RPMI7951 (cell line): ENCODE results near the gene NOA1. TPM values are rescaled to one million over a fixed set of nuclear protein-coding genes. Genes with fewer than 3 reads are reported as not detected.

Experiments used
- DNase-seq: peaks from one replicate; pipeline ENCODE4 v3.0.0-alpha.2; 2012; ENCODE audit warnings: low read depth
- total RNA-seq: library from RNA; depleted of rRNA; stranded (reverse); fragments of >200 nt; shearing (Covaris generic); gene quantifications from 2 replicates; pipeline ENCODE4 v1.2.3, GENCODE V29; 2014; rRNA removed

The NOA1 gene
- total RNA-seq: 10.6 and 11.9 TPM in 2 replicates

DNA sequence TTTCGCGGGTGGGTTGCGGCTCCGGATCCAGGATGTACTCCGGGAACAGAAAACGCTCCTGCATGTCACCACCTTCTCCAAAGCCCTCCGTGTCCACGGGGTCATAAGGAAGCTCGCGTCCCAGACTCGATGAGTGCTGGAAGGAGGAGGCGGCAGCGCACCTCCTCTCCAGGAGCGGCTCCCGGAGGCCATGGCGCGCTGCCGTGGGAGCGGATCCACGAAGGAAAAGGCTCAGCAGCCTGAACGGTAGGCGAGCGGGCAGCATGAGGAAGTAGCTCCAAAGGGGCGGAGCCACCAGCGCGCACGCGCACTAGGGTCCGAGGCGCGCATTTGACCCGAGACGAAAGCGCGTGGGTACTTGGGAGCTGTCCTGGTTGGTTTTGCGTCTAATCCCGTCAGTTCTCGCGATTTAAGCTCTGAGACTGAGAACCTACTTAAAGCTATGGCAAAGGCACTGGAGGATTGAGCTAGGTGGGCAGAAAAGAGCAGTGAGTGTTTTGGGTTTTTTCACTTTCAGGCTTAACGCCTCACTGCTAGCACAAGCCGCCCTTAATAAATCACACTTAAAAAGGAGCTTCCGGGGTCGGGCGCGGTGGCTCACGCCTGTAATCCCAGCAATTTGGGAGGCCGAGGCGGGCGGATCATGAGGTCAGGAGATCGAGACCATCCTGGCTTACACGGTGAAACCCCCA is at the start of gene NOA1:
Gene NOA1 (minus strand): TSS at position 286 of the 692 bp plus-strand sequence. CDS start 21 bp downstream, at position 265.
- DNase-seq: peak; percentile 98

DNA sequence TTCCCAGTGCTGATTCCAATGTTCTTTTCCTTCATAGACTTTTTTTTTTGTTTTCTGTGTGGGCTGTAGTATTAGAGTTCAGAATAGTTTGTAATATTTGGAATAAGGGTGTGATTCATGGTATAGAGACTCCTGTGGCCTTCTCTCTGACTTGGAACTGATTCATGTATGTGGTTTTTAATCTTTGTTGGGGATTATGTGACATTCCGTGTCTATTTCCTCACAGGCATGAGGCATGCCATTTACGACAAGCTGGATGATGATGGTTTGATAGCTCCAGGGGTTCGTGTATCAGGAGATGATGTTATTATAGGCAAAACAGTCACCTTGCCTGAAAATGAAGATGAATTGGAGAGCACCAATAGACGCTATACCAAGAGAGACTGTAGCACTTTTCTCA is 45.7 kb upstream of the NOA1 start:
- DNase-seq: peak; percentile 92

DNA sequence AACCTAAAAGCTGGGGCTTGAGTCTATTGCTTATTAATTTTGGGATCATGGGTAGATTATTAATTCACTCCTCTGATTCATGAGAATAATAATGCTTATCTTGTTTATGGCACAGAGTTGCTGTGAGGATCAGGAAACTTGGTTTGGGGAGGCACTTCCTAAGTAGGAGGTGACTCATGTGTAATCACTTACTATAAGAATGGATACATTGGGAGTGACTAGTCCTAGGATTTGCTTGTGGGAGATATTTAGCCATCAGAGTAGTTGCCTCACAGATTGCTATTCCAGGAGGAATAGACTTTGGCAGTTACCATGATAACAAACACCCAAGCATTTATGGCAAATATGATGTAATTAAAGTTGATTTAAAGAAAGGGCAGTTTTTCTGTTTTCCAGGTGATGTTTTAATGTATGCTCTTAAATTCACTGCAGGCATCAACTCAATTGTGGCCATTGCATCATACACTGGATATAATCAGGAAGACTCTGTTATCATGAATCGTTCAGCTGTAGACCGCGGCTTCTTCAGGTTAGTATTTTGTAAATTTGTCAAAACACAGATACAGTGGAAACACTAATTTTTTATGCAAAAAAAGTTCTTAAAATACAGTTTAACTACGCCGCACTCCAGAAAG is 43.2 kb upstream of the NOA1 start:
- peak; percentile 67 for DNase-seq

DNA sequence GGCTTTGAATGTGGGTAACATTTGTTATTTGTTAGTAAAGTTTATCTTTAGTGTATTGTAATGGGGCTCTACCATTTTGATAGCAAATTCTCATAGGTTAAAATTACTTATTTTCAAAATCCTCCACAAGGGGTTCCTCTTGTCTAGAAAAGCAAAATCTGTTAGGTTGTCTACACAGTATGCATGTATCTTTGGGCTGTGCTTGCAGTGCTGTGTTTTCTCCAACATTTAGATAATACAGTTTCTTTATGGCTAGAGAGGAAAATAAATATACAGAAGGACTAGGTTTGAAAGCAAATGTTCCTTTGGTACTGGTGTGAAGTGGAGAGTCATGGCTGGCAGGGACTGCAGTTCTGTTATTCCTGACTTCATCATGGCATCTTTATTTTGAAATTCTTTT is 41.6 kb upstream of the NOA1 start:
- DNase-seq: peak; percentile 11

DNA sequence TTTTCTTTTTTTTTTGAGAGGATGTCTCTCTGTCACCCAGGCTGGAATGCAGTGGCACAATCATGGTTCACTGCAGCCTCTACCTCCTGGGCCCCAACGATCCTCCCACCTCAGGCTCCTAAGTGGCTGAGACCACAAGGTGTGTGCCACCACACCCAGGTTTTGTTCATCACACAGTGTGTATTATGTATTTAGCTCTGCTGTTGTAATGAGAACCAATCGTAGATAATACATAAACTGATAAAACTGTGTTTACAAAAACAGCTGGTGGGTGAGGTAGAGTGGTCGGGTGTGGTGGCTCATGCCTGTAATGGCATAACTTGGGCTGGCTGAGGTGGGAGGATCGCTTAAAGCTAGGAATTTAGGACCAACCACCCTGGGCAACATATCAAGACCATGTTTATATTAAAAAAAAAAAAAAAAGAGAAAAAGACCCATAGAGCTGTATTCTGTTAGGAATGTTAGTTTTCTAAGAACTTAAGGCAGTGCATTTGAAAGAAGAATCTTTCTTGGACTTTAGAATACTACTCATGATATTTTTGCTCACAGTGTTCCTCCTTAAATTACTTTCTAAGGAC is 36.2 kb upstream of the NOA1 start:
- no peak for DNase-seq

DNA sequence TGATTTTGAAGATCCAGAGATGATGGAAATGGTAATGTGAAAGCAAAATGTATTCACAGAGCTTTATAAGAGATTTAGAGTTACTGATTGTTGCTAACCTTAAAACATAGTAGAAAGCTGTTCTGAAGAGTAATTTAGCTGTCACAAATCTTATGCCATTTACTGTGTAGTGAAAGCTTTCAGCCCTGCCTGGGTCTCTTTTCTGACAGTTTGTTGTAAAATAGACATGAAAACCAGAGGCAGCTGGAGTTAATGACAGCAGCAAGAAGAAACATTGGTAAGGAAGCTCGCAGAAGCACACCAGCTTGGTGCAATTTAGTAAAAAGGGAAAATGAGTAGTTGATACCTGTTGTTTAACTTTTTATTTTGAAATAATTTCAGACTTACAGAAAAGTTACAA is 22.3 kb upstream of the NOA1 start:
- DNase-seq: no peak

DNA sequence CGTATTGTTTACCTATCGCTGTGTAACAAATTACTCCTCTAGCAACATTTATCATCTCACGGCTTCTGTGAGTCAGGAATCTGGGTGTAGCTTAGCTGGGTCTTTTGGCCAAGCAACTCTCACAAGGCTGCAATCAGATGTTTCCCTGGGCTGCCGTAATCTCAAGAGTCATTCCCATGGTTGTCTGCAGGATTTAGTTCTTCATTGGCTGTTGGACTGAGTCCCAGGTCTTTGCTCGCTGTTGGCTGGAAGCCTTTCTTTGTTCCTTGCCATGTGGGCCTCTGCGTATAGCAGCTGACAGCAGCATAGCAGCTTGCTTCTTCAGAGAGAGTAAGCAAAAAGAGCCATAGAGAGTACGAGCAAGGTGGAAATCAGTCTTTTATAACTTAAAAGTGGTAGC is 18.1 kb upstream of the NOA1 start:
- no peak for DNase-seq

DNA sequence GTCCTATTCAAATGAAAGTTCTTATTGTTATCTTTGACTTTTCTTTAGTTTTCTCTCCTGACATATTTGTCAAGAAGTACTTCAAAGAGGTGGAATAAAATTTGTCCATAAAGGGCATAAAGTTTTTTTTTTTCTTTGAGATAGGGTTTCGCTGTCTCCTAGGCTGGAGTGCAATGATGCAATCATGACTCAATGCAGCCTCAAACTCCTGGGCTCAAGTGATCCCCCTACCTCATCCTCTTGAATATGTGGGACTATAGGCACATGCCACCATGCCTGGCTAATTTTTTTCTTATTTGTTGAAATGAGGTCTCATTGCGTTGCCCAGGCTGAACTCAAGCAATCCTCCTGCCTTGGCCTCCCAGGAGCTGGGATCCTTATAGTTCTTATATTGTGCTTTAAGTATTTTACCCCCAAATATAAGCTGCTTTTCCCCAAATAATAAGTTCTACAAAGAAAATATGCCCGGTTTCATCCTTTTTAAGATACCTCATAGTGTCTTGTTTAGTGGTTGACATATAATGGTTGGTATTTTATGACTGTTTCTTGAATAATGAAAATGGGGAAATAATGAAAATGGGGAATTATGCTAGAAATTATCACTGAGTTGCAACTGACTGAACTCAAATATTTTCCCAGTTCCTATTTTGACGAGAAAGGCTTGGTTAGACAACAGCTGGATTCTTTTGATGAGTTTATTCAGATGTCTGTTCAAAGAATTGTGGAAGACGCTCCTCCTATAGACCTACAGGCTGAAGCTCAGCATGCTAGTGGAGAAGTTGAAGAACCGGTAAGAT is 12.9 kb upstream of the NOA1 start:
- DNase-seq: no peak

DNA sequence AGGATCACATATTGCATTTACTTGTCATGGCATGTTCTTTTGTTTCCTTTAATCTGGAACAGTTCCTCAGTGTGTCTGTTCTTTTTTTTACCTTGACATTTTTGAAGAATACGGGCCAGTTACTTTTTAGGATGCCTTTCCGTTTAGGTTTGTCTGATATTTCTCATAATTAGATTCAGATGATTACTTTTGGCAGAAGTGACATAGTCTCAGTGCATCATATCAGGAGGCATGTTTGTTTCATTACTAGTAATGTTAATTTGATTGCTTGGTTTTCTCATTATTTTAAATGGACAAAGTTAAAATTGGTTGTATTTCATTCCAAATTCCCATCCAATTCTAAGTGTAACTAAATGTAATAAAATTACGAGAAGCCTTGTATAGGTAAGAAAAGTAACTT is 9.5 kb upstream of the NOA1 start:
- no peak for DNase-seq

DNA sequence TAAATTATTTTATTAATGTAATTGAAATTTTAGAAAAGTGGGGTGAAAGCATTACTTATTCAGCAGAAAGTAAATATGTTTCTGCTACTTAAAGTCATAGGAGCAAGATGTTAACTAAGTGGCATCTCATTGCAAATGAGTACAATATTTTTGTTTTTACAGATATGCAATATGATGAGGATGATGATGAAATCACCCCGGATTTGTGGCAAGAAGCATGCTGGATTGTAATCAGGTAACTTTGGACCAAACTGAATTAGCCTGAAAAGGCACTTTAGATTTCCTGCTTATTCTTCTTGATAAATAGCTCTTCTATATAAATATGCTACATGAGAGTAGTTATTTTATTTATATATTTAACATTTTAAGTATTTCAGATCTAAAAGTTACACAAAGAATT is 8.8 kb upstream of the NOA1 start:
- no peak for DNase-seq

DNA sequence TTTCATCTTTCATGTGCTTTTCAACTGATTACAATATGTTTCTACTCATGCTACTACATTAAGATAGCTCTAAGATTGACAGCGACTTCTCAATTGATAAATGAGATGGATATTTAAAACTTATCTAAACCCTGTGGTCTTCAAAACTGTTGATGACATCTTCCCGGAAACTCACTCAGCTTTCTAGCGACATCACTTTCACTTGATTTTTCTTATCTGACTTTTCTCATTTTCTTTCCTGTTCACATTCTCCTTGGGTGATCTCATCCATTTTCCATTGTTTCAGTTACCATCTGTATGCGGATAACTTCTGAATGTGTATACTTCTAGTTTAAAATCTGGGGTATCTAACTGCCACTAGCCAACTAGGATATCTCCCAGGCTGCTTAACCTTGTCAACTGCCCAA is 4.4 kb upstream of the NOA1 start:
- peak; percentile 20 for DNase-seq

DNA sequence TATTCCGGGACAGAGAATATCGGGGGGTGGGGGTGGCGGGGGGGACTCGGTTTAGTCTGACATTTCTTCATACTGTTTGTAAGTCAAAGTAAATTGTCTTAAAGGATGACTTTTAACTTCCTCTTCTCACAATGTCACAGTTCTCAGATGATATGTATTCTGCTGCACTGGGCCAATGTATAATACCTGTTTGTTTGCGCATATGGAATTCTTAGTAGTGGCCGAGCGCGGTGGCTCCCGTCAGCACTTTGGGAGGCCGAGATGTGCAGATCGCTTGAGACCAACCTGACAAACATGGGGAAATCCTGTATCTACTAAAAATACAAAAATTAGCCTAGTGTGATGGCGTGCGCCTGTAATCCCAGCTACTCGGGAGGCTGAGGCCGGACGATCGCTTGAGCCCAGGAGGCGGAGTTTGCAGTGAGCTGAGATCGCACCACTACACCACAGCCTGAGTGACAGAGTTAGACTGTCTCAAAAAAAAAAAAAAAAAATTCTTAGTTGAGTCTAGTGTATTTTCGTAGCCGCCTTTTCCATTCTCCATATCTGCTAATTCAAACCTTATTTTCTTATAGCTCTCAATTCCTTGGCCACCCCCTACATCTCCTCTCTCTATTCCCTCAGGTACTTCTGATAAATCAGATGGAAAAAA is 2.1 kb upstream of the NOA1 start:
- peak; percentile 39 for DNase-seq

DNA sequence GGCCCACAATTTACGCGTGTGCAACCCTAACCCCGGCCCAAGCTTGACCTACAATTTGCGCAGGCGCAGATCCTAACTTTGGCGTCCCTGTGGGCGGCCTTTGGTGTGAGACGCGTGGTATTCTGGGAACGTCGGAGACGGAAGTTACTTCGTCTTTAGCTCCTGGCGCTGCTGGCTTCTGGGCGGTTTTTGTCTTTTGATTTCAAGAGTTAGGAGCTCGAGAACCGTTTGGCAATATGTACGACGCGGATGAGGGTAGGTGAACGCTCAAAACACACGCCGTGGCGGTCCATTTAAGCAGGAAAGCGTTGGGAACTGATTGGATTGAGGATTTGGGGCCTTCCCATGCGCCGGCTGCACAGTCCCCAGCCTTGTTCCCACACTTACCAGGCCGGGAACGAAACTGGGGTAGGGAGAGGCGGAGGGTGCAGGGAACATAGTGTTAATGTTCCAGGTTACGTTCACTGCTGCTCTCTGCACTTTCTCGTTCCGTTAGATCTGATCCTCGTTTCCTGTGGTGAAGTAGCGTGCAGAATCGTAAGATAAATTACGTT is 1.4 kb upstream of the NOA1 start, which contains the start of gene POLR2B:
Gene POLR2B (plus strand): TSS at position 147 of the 554 bp plus-strand sequence. CDS start 90 bp downstream, at position 237.
- DNase-seq: peak; percentile 89

DNA sequence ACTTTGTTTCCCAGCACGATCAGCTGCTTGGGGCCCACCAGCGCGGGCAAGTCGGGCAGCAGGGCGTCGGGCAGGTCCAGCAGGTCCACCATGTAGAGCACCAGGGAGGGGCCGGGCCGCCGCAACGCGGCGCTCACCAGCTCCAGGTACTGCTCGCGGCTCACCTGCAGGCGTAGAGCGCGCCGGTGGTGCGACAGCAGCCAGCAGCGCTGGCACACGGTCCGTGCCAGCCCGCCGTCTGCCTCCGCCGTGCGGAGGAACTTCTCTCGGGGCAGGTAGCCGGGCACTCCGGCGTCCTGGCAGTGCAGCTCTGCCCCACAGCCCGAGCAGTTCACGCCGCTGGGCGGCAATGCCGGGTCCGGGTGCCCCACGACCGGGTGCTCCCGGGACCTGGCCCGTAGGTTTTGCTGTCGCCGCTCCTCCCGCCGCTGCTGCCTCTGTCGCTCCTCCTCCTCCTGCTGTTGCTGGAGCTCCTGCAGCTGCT is 527 bp downstream of the NOA1 start:
- no peak for DNase-seq

DNA sequence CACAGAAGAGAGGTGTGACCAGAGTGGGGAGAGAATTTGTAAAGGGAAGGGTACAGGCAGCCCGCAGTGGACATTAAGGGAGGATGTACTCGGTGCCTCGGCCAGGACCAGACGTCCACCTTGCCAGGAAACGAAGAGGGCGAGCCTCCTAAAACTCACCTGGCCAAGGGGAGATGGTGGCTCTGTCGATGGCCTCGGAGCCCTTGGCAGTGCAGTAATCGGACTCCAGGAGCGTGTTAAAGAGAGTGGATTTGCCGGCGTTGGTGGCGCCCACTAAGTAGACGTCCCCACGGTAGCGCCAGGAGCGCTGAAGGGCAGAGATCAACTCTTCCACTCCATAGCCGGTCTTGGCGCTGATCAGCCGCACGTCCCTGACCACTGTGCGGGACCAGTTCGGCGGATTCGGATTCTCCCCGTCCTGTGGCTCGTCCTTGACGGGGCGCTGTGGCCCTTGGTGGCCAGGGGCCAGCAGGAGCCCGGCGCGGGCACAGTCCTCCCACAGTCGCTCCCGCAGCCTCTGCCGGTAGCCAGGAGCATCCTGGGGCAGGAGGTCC is 1.0 kb downstream of the NOA1 start:
- no peak for DNase-seq

DNA sequence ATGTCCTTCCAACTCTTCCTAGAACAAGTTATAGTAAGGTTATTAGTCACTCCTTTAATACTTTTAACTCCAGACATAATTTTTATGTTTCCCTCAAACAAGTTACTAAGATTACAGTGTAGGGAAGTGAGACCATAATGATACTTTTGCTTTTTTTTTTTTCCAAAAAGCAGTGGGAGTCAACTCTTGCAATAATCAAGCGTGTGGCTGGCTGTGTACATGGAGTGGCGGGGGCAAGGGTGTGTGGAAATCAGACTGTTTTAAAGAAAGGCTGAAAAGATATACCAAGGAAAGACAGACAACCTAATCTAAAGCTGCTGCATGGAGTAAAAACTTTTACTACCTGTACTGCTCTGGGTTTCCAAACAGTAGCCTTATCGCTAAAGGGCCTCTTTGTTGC is 4.1 kb downstream of the NOA1 start:
- DNase-seq: no peak

DNA sequence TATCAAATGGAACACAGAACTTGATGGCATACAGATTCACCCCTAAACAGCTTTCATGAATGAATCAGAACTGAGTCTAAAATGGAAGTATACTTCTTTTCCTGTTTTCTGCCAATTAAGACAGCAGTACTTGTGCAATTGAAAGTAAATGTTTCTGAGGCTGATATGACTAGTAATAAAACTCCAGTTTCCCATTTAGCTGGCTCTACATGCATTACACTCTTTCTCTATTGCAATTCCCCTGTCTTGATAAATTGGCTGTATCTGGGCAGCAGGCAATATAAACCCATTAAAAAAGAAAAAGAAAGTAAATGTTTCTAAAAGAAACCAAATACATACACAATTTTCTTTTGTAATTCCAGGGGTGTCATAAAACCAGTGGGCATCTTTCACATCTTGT is 4.6 kb downstream of the NOA1 start:
- DNase-seq: no peak

DNA sequence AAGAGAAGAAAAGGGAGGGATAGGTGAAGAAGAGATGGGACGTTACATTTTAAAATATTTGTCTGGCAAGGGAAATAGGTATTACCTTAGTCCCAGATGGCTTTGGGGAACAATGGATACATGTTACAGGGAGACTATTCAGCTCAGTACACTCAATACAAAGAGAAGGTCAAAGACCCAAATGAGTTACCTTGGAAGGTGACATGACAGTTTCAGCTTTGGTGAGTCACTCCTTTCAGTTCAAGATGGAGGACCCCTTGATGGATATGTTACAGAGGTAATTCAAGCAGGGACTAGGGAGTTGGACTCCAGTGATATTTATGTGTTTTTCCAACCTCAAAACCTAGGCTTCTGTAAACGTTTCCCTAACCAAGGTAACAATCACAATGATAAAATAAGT is 5.0 kb downstream of the NOA1 start:
- DNase-seq: no peak

DNA sequence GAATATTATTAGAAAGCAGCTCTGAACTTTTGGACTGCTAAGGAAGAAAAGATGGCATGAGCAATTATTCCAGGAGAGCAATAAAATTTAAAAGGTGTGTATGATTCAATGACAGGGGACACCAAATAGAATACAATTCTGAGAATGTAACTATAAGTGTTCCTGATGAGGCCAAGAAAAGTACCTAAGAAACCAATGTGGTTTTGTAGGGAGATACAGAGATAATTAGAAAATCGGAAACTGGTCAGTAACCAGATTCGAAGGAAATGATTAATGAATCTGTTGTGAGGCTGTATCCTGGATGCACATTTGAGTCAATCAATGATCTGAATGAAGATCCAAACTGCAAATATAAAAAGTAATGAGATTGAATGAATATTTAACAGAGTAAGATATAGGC is 6.0 kb downstream of the NOA1 start:
- DNase-seq: no peak

DNA sequence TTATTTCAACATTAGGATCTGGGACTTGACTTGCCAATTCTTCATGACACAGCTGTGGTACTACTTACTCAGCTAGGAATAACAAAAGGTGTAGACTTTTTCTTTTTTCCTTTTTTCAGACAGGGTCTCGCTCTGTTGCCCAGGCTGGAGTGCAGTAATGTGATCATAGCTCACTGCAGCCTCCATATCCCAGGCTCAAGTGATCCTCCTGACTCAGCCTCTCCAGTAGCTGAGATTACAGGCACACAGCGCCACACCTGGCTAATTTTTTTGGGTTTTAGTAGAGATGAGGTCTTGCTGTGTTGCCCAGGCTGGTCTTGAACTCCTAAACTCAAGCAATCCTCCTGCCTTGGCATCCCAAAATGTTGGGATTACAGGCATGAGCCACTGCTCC is 16.3 kb downstream of the NOA1 start:
- DNase-seq: no peak

DNA sequence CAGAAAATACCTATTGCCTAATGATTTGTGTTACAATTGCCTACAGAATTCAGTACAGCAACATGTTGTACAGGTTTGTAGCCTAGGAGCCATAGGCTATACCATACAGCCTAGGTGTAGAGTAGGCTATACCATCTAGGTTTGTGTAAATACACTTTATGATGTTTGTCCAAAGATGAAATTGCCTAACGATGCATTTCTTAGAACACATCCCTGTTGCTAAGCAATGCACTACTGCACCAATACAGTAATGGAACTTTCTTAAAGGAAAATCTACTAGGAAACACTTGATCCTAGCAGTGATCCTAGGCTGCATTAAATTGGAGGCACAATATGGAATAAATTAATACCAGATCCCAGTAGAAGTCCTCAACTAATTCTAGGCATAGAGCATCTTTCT is 18.3 kb downstream of the NOA1 start:
- no peak for DNase-seq
